ENCODE measurements around the gene PIR.

GRCh38 chrX:15404401-15405096 is 88.6 kb downstream of the PIR start:
- TF ChIP-seq CTCF (IDR thresholded peaks at IDR 0.05), result no peak
- no peak for TF ChIP-seq POLR2A (IDR thresholded peaks at IDR 0.05)
